ENCODE results near the gene ZNF821. TPM values are rescaled to one million over a fixed set of nuclear protein-coding genes. Genes with fewer than 3 reads are reported as not detected.
A peak's percentile ranks its signal among the peaks of the same experiment; 100 is the strongest.
"Not testable (repeated sequence)": the region's sequence is repeated elsewhere in the genome, so short reads cannot be mapped to it uniquely, and the experiment has no call there.

Gene ZNF821
- total RNA-seq, 1 experiment from 2014 or later: 5.9 TPM

- H3K4me1 ChIP-seq (replicated peaks; ENCODE audit: insufficient read depth): no peaks in the 10 kb centered on the region
- H3K36me3 ChIP-seq (ENCODE audit: low read depth): no peaks in the 10 kb centered on the region
- H3K4me3 ChIP-seq: no peak overlapping the region
- H3F3A ChIP-seq (ENCODE audit: insufficient read depth, low read depth): no peaks in the 10 kb centered on the region
- POLR2A ChIA-PET (ENCODE audit: unreplicated experiment): interaction anchor here (0.6 kb wide), 2 partner anchors 16 to 61 kb away, joined by 6 to 11 read pairs; no protein-coding TSS in a partner anchor
- intact Hi-C loops (cut with micrococcal nuclease; ENCODE audit: unreplicated experiment): no loop called here
- H3K4me2 ChIP-seq: no peak overlapping the region
- H3K27ac ChIP-seq: no peak overlapping the region
- H2AFZ ChIP-seq: no peak overlapping the region
- CTCF ChIA-PET: interaction anchor here (0.6 kb wide), 1 partner anchor 261 kb away, joined by 4 read pairs; no protein-coding TSS in a partner anchor
- no peaks in the 10 kb centered on the region for H3K9me3 ChIP-seq (ENCODE audit: insufficient read depth, low read depth)
- no peak for DNase-seq
- no peak for TF ChIP-seq EZH2 (IDR thresholded peaks at IDR 0.05; ENCODE audit: low read depth)
- no peak for TF ChIP-seq CTCF (conservative IDR thresholded peaks at IDR 0.05)
- H3K9me2 ChIP-seq (ENCODE audit: insufficient read depth): no peaks in the 10 kb centered on the region
- H3K79me2 ChIP-seq (ENCODE audit: low read depth): no peaks in the 10 kb centered on the region
- no peaks in the 10 kb centered on the region for H3K27me3 ChIP-seq (ENCODE audit: insufficient read depth, low read depth)
- no TSS peak for BruUV-seq (replicated peaks)
- no peaks in the 10 kb centered on the region for H4K20me1 ChIP-seq (ENCODE audit: insufficient read depth)
Observed at GRCh38 chr16:71830359-71830758, 53.6 kb downstream of the ZNF821 start.

DNA sequence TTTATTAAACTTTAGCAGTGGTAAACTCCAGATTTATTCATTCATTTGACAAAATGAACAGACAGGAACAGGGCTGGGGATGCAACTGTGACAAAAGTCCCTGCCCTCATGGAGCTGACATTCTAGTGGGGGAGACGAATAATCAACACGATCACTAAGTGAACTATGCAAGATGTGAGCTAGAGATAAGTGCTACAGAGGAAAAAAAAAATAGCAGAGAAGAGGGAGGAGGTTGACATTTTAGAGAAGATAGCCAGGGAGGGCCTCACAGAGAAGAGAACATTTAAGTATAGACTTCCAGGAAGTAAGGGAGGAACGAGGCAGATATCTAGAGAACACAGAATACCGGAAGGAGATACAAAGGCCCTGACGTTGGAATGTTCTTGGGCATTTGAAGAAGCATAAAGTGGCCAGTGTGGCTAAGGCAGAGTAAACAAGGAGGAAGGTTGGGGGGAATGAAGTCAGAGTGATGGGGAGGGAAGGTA, 57.4 kb downstream of the ZNF821 start:
- no peak overlapping the region for H3K27ac ChIP-seq

DNA sequence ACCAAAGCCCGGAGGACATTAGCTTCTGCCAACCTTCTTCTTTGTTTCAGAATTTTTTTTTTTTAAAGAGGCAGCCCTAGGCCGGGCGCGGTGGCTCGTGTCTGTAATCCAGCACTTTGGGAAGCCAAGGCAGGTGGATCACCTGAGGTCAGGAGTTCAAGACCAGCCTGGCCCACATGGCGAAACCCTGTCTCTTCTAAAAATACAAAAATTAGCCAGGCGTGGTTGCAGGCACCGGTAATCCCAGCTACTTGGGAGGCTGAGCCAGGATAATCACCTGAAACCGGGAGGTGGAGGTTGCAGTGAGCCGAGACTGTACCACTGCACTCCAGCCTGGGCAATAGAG, 66.9 kb downstream of the ZNF821 start:
- H3K79me2 ChIP-seq (ENCODE audit: low read depth); H3K36me3 ChIP-seq (ENCODE audit: low read depth); H3K9me2 ChIP-seq (ENCODE audit: insufficient read depth); DNase-seq; H3K4me1 ChIP-seq (replicated peaks; ENCODE audit: insufficient read depth); POLR2A ChIA-PET (ENCODE audit: unreplicated experiment); H4K20me1 ChIP-seq (ENCODE audit: insufficient read depth); intact Hi-C loops (cut with micrococcal nuclease; ENCODE audit: unreplicated experiment); H3K4me3 ChIP-seq; H3K27me3 ChIP-seq (ENCODE audit: insufficient read depth, low read depth); BruUV-seq (replicated peaks); H3K9me3 ChIP-seq (ENCODE audit: insufficient read depth, low read depth); H2AFZ ChIP-seq: not testable (repeated sequence)
- Histone ChIP-seq H3K4me2 (peak overlapping the region; percentile 49), H3K27ac (0 out of 2 replicates have a peak overlapping the region, but pooled peaks have one; percentile 4), H3F3A (ENCODE audit: insufficient read depth, low read depth) (peaks cover 21% of the 10 kb centered on the region)
- CTCF ChIA-PET: interaction anchor here (0.7 kb wide), 1 partner anchor 162 kb away, joined by 4 read pairs; no protein-coding TSS in a partner anchor

More for the DNA sequence above, 57.4 kb downstream of the ZNF821 start:
- CTCF ChIA-PET: no interaction called here
- no peaks in the 10 kb centered on the region for H3F3A ChIP-seq (ENCODE audit: insufficient read depth, low read depth)
- no peak overlapping the region for H3K4me3 ChIP-seq
- no peak overlapping the region for H3K4me2 ChIP-seq
- no peaks in the 10 kb centered on the region for H3K27me3 ChIP-seq (ENCODE audit: insufficient read depth, low read depth)
- POLR2A ChIA-PET (ENCODE audit: unreplicated experiment): no interaction called here
- no peak for TF ChIP-seq CTCF (conservative IDR thresholded peaks at IDR 0.05)
- H3K4me1 ChIP-seq (replicated peaks; ENCODE audit: insufficient read depth): no peaks in the 10 kb centered on the region
- no peaks in the 10 kb centered on the region for H3K9me2 ChIP-seq (ENCODE audit: insufficient read depth)
- H2AFZ ChIP-seq: no peak overlapping the region
- intact Hi-C loops (cut with micrococcal nuclease; ENCODE audit: unreplicated experiment): no loop called here
- H3K79me2 ChIP-seq (ENCODE audit: low read depth): no peaks in the 10 kb centered on the region
- no peak for DNase-seq
- H3K9me3 ChIP-seq (ENCODE audit: insufficient read depth, low read depth): no peaks in the 10 kb centered on the region
- no peaks in the 10 kb centered on the region for H4K20me1 ChIP-seq (ENCODE audit: insufficient read depth)
- no peaks in the 10 kb centered on the region for H3K36me3 ChIP-seq (ENCODE audit: low read depth)
- no TSS peak for BruUV-seq (replicated peaks)

GRCh38 chr16:71811261-71811803, 72.7 kb downstream of the ZNF821 start:
- Histone ChIP-seq H3K27ac (no peak overlapping the region), H3K4me3 (no peak overlapping the region), H3K9me2 (ENCODE audit: insufficient read depth) (no peaks in the 10 kb centered on the region), H3F3A (ENCODE audit: insufficient read depth, low read depth) (peaks cover 5% of the 10 kb centered on the region; the same call in 1 of the 2 replicates), H3K79me2 (ENCODE audit: low read depth) (peaks cover 24% of the 10 kb centered on the region), H3K27me3 (ENCODE audit: insufficient read depth, low read depth) (no peaks in the 10 kb centered on the region), H4K20me1 (ENCODE audit: insufficient read depth) (peaks cover 3% of the 10 kb centered on the region), H3K4me1 (replicated peaks; ENCODE audit: insufficient read depth) (peaks cover 13% of the 10 kb centered on the region), H3K36me3 (ENCODE audit: low read depth) (no peaks in the 10 kb centered on the region), H2AFZ (no peak overlapping the region), H3K9me3 (ENCODE audit: insufficient read depth, low read depth) (no peaks in the 10 kb centered on the region), H3K4me2 (no peak overlapping the region)
- no peak for TF ChIP-seq EZH2 (IDR thresholded peaks at IDR 0.05; ENCODE audit: low read depth)
- no peak for TF ChIP-seq CTCF (conservative IDR thresholded peaks at IDR 0.05)
- BruUV-seq (replicated peaks): no TSS peak
- intact Hi-C loops (cut with micrococcal nuclease; ENCODE audit: unreplicated experiment): no loop called here
- DNase-seq: no peak
- ChIA-PET CTCF (no interaction called here), POLR2A (ENCODE audit: unreplicated experiment) (no interaction called here)

GRCh38 chr16:71810155-71810530, 73.8 kb downstream of the ZNF821 start:
- H3F3A ChIP-seq (ENCODE audit: insufficient read depth, low read depth); H3K36me3 ChIP-seq (ENCODE audit: low read depth); BruUV-seq (replicated peaks); DNase-seq; CTCF ChIA-PET; H2AFZ ChIP-seq; intact Hi-C loops (cut with micrococcal nuclease; ENCODE audit: unreplicated experiment); H3K27me3 ChIP-seq (ENCODE audit: insufficient read depth, low read depth); POLR2A ChIA-PET (ENCODE audit: unreplicated experiment); H3K9me2 ChIP-seq (ENCODE audit: insufficient read depth); H4K20me1 ChIP-seq (ENCODE audit: insufficient read depth); H3K9me3 ChIP-seq (ENCODE audit: insufficient read depth, low read depth): not testable (repeated sequence)
- Histone ChIP-seq H3K27ac (peak overlapping the region; percentile 95; the same call in 1 of the 2 replicates), H3K4me3 (0 out of 2 replicates have a peak overlapping the region, but pooled peaks have one; percentile 93), H3K4me1 (replicated peaks; ENCODE audit: insufficient read depth) (peaks cover 18% of the 10 kb centered on the region), H3K79me2 (ENCODE audit: low read depth) (peaks cover 36% of the 10 kb centered on the region), H3K4me2 (peak overlapping the region; percentile 95)
